Measurements from ENCODE around the gene PRPS1L1. TPM values are rescaled to one million over a fixed set of nuclear protein-coding genes. Genes with fewer than 3 reads are reported as not detected.

Gene PRPS1L1
- total RNA-seq, 1 experiment from 2014 or later: not detected

GRCh38 chr7:17984288-17984687, 43.4 kb downstream of the PRPS1L1 start:
- H3K27me3 Mint-ChIP-seq (ENCODE audit: low read depth): no peaks in the 10 kb centered on the region
- Histone ChIP-seq H3K27me3 (ENCODE audit: insufficient read depth, low read length) (no peaks in the 10 kb centered on the region), H4K8ac (replicated peaks; ENCODE audit: insufficient read length, low read depth, low read length) (no peak overlapping the region), H4K5ac (ENCODE audit: insufficient read length, low read depth, low read length) (no peak overlapping the region), H2BK15ac (ENCODE audit: low read depth, low read length) (no peak overlapping the region), H3K9ac (ENCODE audit: extremely low read depth, insufficient read length, low read length) (no peak overlapping the region), H3K4me1 (ENCODE audit: insufficient read depth, low read length) (no peaks in the 10 kb centered on the region), H2BK20ac (ENCODE audit: low read depth, low read length, poor library complexity, severe bottlenecking) (no peak overlapping the region), H2BK120ac (ENCODE audit: low read depth, low read length, poor library complexity, severe bottlenecking) (no peak overlapping the region), H3K23ac (ENCODE audit: insufficient read length, low read depth, low read length) (no peak overlapping the region), H3K14ac (ENCODE audit: insufficient read depth, low read length) (no peak overlapping the region), H3T11ph (ENCODE audit: low read length) (no peak overlapping the region), H3K18ac (ENCODE audit: insufficient read length, low read depth, low read length) (no peak overlapping the region), H3K23me2 (ENCODE audit: insufficient read length, low read depth, low read length, poor library complexity, severe bottlenecking) (no peaks in the 10 kb centered on the region), H4K91ac (ENCODE audit: insufficient read length, low read depth, low read length) (no peak overlapping the region), H3K4ac (ENCODE audit: low read depth, low read length) (no peak overlapping the region), H3K56ac (ENCODE audit: insufficient read length, low read depth, low read length) (no peak overlapping the region), H3K9me3 (ENCODE audit: control insufficient read depth, low read depth, low read length) (no peaks in the 10 kb centered on the region), H2AFZ (ENCODE audit: low read length) (no peak overlapping the region), H2BK12ac (ENCODE audit: insufficient read length, low read depth, low read length) (no peak overlapping the region), H2AK5ac (ENCODE audit: insufficient read length, low read length) (no peak overlapping the region), H4K20me1 (ENCODE audit: control insufficient read depth, insufficient read depth, insufficient read length) (no peaks in the 10 kb centered on the region), H2BK5ac (ENCODE audit: insufficient read length, low read length) (no peak overlapping the region), H3K4me2 (ENCODE audit: insufficient read depth, insufficient read length, low read length) (no peak overlapping the region), H3K79me2 (ENCODE audit: insufficient read depth, low read length) (no peaks in the 10 kb centered on the region), H3K79me1 (ENCODE audit: insufficient read depth, low read depth, low read length, poor library complexity, severe bottlenecking) (no peaks in the 10 kb centered on the region), H3K27ac (ENCODE audit: insufficient read length, low read depth, low read length) (no peak overlapping the region)
- no peak overlapping the region for H3K4me3 Mint-ChIP-seq
- TF ChIP-seq, protein P1, sequence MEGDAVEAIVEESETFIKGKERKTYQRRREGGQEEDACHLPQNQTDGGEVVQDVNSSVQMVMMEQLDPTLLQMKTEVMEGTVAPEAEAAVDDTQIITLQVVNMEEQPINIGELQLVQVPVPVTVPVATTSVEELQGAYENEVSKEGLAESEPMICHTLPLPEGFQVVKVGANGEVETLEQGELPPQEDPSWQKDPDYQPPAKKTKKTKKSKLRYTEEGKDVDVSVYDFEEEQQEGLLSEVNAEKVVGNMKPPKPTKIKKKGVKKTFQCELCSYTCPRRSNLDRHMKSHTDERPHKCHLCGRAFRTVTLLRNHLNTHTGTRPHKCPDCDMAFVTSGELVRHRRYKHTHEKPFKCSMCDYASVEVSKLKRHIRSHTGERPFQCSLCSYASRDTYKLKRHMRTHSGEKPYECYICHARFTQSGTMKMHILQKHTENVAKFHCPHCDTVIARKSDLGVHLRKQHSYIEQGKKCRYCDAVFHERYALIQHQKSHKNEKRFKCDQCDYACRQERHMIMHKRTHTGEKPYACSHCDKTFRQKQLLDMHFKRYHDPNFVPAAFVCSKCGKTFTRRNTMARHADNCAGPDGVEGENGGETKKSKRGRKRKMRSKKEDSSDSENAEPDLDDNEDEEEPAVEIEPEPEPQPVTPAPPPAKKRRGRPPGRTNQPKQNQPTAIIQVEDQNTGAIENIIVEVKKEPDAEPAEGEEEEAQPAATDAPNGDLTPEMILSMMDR (conservative IDR thresholded peaks at IDR 0.05): no peak
- no peak for DNase-seq
- no peaks in the 10 kb centered on the region; a peak in 1 of 5 replicates for H3K9me3 Mint-ChIP-seq
- no peaks in the 10 kb centered on the region for H3K4me1 Mint-ChIP-seq
- no peaks in the 10 kb centered on the region for H3K36me3 Mint-ChIP-seq (ENCODE audit: insufficient read depth in 1 of 3, low read depth in 3 of 3)
- H3K27ac Mint-ChIP-seq: no peak overlapping the region
- WGBS (ENCODE audit: extremely low coverage, insufficient read length, low lambda C conversion rate): no CpG with 5 or more reads among the region's 1 CpG
